HepG2 (cell line): ENCODE results near the gene MYH9. TPM values are rescaled to one million over a fixed set of nuclear protein-coding genes. Genes with fewer than 3 reads are reported as not detected.

Source experiments
- KLF9 ChIP-seq: IDR thresholded peaks from 2 replicates; pipeline ENCODE4 v1.6.1; 2016; ENCODE audit warnings: low read depth
- MLXIP ChIP-seq: sonication (generic); formaldehyde crosslinking; IDR thresholded peaks from 2 replicates; pipeline ENCODE4 v1.9.0; 2021; ENCODE audit warnings: missing genetic modification reagents, borderline replicate concordance
- MTA1 ChIP-seq: sonication (generic); formaldehyde crosslinking; IDR thresholded peaks from 2 replicates; pipeline ENCODE4 v1.4.0; 2020; ENCODE audit warnings: missing genetic modification reagents, mild to moderate bottlenecking, borderline replicate concordance
- RORA ChIP-seq: sonication (generic); formaldehyde crosslinking; IDR thresholded peaks from 2 replicates; pipeline ENCODE4 v1.5.0; 2020; ENCODE audit warnings: mild to moderate bottlenecking, missing genetic modification reagents, moderate library complexity
- SSRP1 ChIP-seq: IDR thresholded peaks from 2 replicates; pipeline ENCODE4 v1.6.1; 2016; ENCODE audit warnings: control low read depth
- STAG1 ChIP-seq: sonication (generic); formaldehyde crosslinking; IDR thresholded peaks from 2 replicates; pipeline ENCODE4 v1.4.0; 2020; ENCODE audit warnings: missing genetic modification reagents
- TARDBP ChIP-seq: sonication (generic); formaldehyde crosslinking; IDR thresholded peaks from 2 replicates; pipeline ENCODE4 v1.8.0; 2022; ENCODE audit warnings: mild to moderate bottlenecking, missing genetic modification reagents
- ZBTB3 ChIP-seq: sonication (generic); formaldehyde crosslinking; IDR thresholded peaks from 2 replicates; pipeline ENCODE4 v1.4.0; 2020; ENCODE audit warnings: low read depth, mild to moderate bottlenecking, moderate library complexity, missing genetic modification reagents, borderline replicate concordance
- ZEB1 ChIP-seq: IDR thresholded peaks from 2 replicates; pipeline ENCODE4 v1.6.1; 2012; ENCODE audit warnings: mild to moderate bottlenecking, low read depth, inconsistent platforms; ENCODE audit not compliant: insufficient replicate concordance
- ZFY ChIP-seq: sonication (generic); formaldehyde crosslinking; IDR thresholded peaks from 2 replicates; pipeline ENCODE4 v1.4.0; 2020; ENCODE audit warnings: missing genetic modification reagents
- ZMYM3 ChIP-seq: sonication (generic); formaldehyde crosslinking; IDR thresholded peaks from 2 replicates; pipeline ENCODE4 v1.5.1; 2020; ENCODE audit warnings: mild to moderate bottlenecking, missing genetic modification reagents
- ZNF17 ChIP-seq: sonication (generic); formaldehyde crosslinking; IDR thresholded peaks from 2 replicates; pipeline ENCODE4 v1.5.0; 2020; ENCODE audit warnings: mild to moderate bottlenecking, missing genetic modification reagents
- ZNF235 ChIP-seq: sonication (generic); formaldehyde crosslinking; IDR thresholded peaks from 2 replicates; pipeline ENCODE4 v1.8.1; 2023; ENCODE audit warnings: mild to moderate bottlenecking, missing genetic modification reagents, borderline replicate concordance
- ZNF432 ChIP-seq: sonication (generic); formaldehyde crosslinking; IDR thresholded peaks from 2 replicates; pipeline ENCODE4 v1.5.0; 2020; ENCODE audit warnings: missing genetic modification reagents, mild to moderate bottlenecking, borderline replicate concordance
- ZNF703 ChIP-seq: sonication (generic); formaldehyde crosslinking; IDR thresholded peaks from 2 replicates; pipeline ENCODE4 v1.5.1; 2020; ENCODE audit warnings: missing genetic modification reagents, mild to moderate bottlenecking, moderate library complexity, borderline replicate concordance
- ZNF792 ChIP-seq: IDR thresholded peaks from 2 replicates; pipeline ENCODE4 v1.6.1; 2016
- ZSCAN21 ChIP-seq: sonication (generic); formaldehyde crosslinking; IDR thresholded peaks from 2 replicates; pipeline ENCODE4 v1.8.0; 2022; ENCODE audit warnings: mild to moderate bottlenecking, missing genetic modification reagents, moderate library complexity, borderline replicate concordance
- polyA plus RNA-seq, 8 experiments: library from polyadenylated mRNA; depleted of rRNA in 3 of 8; stranded (reverse) in 7 of 8; unstranded in 1 of 8; fragments of >200 nt; fragmentation: Illumina TruSeq in 4 of 8; extraction: Trizol in 4 of 8; gene quantifications; 2 replicates each; pipeline versions ENCODE4 v1.2.1 to v1.2.3, GENCODE V29; 2011 to 2016; ENCODE audit warnings: low read depth in 4 of 8, missing spikeins in 1 of 8, mixed read lengths in 1 of 8; ENCODE audit not compliant: insufficient read depth in 1 of 8
- total RNA-seq, 5 experiments: library from RNA; depleted of rRNA; stranded (reverse); fragments of >200 nt; fragmentation: Illumina TruSeq; extraction: Trizol; gene quantifications; 2 replicates each; pipeline ENCODE4 v1.2.3, GENCODE V29; 2016; ENCODE audit warnings: low read depth in 1 of 5
- TF ChIP-seq, protein P1 (sequence below): sonication (generic); formaldehyde crosslinking; IDR thresholded peaks from 2 replicates; pipeline ENCODE4 v1.5.0; 2020; ENCODE audit warnings: mild to moderate bottlenecking, missing genetic modification reagents

The MYH9 gene
- total and polyA plus RNA-seq, 2 of the 13 experiments (the other 11 are each of a cell fraction or from before 2014, with no cell fraction given): 50.7 to 98.5 TPM

DNA sequence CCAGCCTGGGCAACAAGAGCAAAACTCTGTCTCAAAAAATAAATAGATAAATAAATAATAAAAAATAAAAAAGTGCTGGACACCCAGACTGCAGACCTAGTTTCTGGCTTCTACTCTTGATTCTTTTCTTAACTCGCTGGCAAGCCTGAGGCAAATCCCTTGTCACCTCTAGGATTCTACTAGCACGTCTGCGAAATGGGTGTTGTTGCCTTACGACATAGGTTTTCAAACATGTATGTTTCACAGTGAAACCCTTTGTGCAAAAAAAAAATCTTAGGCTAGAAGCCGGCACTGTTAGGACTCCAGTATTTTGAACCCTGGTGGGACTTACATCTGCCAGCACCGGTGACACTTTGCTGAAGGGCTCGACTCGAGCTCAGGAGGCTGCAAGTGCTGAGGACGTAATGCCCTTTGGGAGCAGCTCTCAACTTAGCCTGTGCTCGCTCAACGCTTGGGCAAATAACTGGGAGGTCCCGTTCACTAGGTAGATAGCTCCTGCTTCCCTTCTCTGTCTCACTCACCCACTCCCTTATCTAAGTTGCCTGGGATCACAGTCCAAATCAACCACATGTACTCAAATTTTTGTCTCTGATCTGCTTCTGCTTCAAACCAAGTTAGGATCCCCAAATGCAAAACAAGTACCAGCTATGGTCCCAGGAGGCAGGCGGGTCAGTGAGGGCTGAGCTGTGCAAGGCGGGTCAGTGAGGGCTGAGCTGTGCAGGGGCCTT lies 34.7 kb upstream of the MYH9 start (continued):
- no peak for TF ChIP-seq MLXIP
- TF ChIP-seq KLF9 (CRISPR knock-in tag): no peak
- no peak for TF ChIP-seq ZNF235 (CRISPR knock-in tag)
- TF ChIP-seq ZNF17 (CRISPR knock-in tag): no peak
- no peak for TF ChIP-seq ZNF703 (CRISPR knock-in tag)
- TF ChIP-seq ZNF792 (CRISPR knock-in tag): 0 out of 2 replicates have a peak, but pooled peaks have one; percentile 32
- TF ChIP-seq ZNF432 (CRISPR knock-in tag): no peak
- TF ChIP-seq RORA (CRISPR knock-in tag): no peak
- peak; percentile 78; the same call in 1 of the 2 replicates for TF ChIP-seq TARDBP (CRISPR knock-in tag)
- TF ChIP-seq STAG1 (CRISPR knock-in tag): 0 out of 2 replicates have a peak, but pooled peaks have one; percentile 11
- 0 out of 2 replicates have a peak, but pooled peaks have one; percentile 49 for TF ChIP-seq ZSCAN21 (CRISPR knock-in tag)
- TF ChIP-seq ZEB1: no peak
- TF ChIP-seq ZBTB3 (CRISPR knock-in tag): no peak
- TF ChIP-seq SSRP1 (CRISPR knock-in tag): no peak
- TF ChIP-seq ZMYM3 (CRISPR knock-in tag): peak; percentile 51; the same call in 1 of the 2 replicates
- TF ChIP-seq, protein P1, sequence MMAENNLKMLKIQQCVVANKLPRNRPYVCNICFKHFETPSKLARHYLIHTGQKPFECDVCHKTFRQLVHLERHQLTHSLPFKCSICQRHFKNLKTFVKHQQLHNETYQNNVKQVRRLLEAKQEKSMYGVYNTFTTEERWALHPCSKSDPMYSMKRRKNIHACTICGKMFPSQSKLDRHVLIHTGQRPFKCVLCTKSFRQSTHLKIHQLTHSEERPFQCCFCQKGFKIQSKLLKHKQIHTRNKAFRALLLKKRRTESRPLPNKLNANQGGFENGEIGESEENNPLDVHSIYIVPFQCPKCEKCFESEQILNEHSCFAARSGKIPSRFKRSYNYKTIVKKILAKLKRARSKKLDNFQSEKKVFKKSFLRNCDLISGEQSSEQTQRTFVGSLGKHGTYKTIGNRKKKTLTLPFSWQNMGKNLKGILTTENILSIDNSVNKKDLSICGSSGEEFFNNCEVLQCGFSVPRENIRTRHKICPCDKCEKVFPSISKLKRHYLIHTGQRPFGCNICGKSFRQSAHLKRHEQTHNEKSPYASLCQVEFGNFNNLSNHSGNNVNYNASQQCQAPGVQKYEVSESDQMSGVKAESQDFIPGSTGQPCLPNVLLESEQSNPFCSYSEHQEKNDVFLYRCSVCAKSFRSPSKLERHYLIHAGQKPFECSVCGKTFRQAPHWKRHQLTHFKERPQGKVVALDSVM: no peak
- TF ChIP-seq MTA1: 0 out of 2 replicates have a peak, but pooled peaks have one; percentile 45
- TF ChIP-seq ZFY (CRISPR knock-in tag): peak; percentile 21; the same call in 1 of the 2 replicates
